ENCODE results near the gene TSPYL4.

The TSPYL4 gene

GRCh38 chr6:116291701-116292396 is 38.0 kb upstream of the TSPYL4 start:
- Histone ChIP-seq H2BK15ac (replicated peaks; ENCODE audit: low read depth) (no peak overlapping the region), H3K79me2 (ENCODE audit: control insufficient read depth, insufficient read depth, low read length) (no peaks in the 10 kb centered on the region), H2BK120ac (ENCODE audit: low read depth, low read length) (no peak overlapping the region), H3K79me1 (ENCODE audit: low read length) (no peaks in the 10 kb centered on the region), H2AK5ac (ENCODE audit: low read length) (no peak overlapping the region), H4K8ac (ENCODE audit: low read depth, low read length) (no peak overlapping the region), H3K4me1 (ENCODE audit: control insufficient read depth, low read depth, low read length) (no peaks in the 10 kb centered on the region), H3K27me3 (ENCODE audit: insufficient read depth, low read length, poor library complexity) (no peaks in the 10 kb centered on the region), H3K56ac (ENCODE audit: low read length) (no peak overlapping the region), H3K27ac (ENCODE audit: low read depth, low read length) (no peak overlapping the region), H3K4me2 (ENCODE audit: low read length) (no peak overlapping the region), H2BK5ac (ENCODE audit: low read length) (no peak overlapping the region), H3K4me3 (ENCODE audit: low read length) (no peak overlapping the region), H3K36me3 (ENCODE audit: control insufficient read depth, insufficient read depth, low read length) (no peaks in the 10 kb centered on the region), H3K23ac (ENCODE audit: low read length) (peak overlapping the region; percentile 66), H3K18ac (ENCODE audit: low read length) (no peak overlapping the region), H3K9ac (ENCODE audit: low read length) (no peak overlapping the region), H4K5ac (ENCODE audit: low read length) (no peak overlapping the region), H3K4ac (ENCODE audit: low read depth, low read length) (no peak overlapping the region)
- 100% methylated on average over 1 of the region's 4 CpGs for WGBS (ENCODE audit: extremely low coverage, insufficient coverage, low lambda C conversion rate)
- DNase-seq: no peak

- Histone ChIP-seq H3K79me1 (ENCODE audit: low read length) (no peaks in the 10 kb centered on the region), H3K4ac (ENCODE audit: low read depth, low read length) (no peak overlapping the region), H3K4me1 (ENCODE audit: control insufficient read depth, low read depth, low read length) (no peaks in the 10 kb centered on the region), H3K9ac (ENCODE audit: low read length) (no peak overlapping the region), H3K27ac (ENCODE audit: low read depth, low read length) (no peak overlapping the region), H3K4me3 (ENCODE audit: low read length) (no peak overlapping the region), H2BK15ac (replicated peaks; ENCODE audit: low read depth) (no peak overlapping the region), H3K4me2 (ENCODE audit: low read length) (no peak overlapping the region), H3K18ac (ENCODE audit: low read length) (no peak overlapping the region), H2BK5ac (ENCODE audit: low read length) (no peak overlapping the region), H3K56ac (ENCODE audit: low read length) (no peak overlapping the region), H4K5ac (ENCODE audit: low read length) (no peak overlapping the region), H3K79me2 (ENCODE audit: control insufficient read depth, insufficient read depth, low read length) (no peaks in the 10 kb centered on the region), H4K8ac (ENCODE audit: low read depth, low read length) (no peak overlapping the region), H2BK120ac (ENCODE audit: low read depth, low read length) (no peak overlapping the region), H2AK5ac (ENCODE audit: low read length) (no peak overlapping the region), H3K23ac (ENCODE audit: low read length) (no peak overlapping the region), H3K27me3 (ENCODE audit: insufficient read depth, low read length, poor library complexity) (no peaks in the 10 kb centered on the region), H3K36me3 (ENCODE audit: control insufficient read depth, insufficient read depth, low read length) (no peaks in the 10 kb centered on the region)
- no peak for DNase-seq
- WGBS (ENCODE audit: extremely low coverage, insufficient coverage, low lambda C conversion rate): no CpG with 5 or more reads among the region's 2 CpGs
These were observed 36.9 kb upstream of the TSPYL4 start for GRCh38 chr6:116290799-116291198.

GRCh38 chr6:116289876-116290275 is 36.0 kb upstream of the TSPYL4 start:
- H2BK120ac ChIP-seq (ENCODE audit: low read depth, low read length): no peak overlapping the region
- no peak overlapping the region for H3K4me3 ChIP-seq (ENCODE audit: low read length)
- H3K4me1 ChIP-seq (ENCODE audit: control insufficient read depth, low read depth, low read length): no peaks in the 10 kb centered on the region
- H2BK15ac ChIP-seq (replicated peaks; ENCODE audit: low read depth): no peak overlapping the region
- no peak overlapping the region for H3K56ac ChIP-seq (ENCODE audit: low read length)
- H3K18ac ChIP-seq (ENCODE audit: low read length): no peak overlapping the region
- no peak overlapping the region for H2BK5ac ChIP-seq (ENCODE audit: low read length)
- H3K4ac ChIP-seq (ENCODE audit: low read depth, low read length): no peak overlapping the region
- H3K23ac ChIP-seq (ENCODE audit: low read length): no peak overlapping the region
- WGBS (ENCODE audit: extremely low coverage, insufficient coverage, low lambda C conversion rate): no CpG with 5 or more reads among the region's 2 CpGs
- no peak overlapping the region for H4K5ac ChIP-seq (ENCODE audit: low read length)
- no peaks in the 10 kb centered on the region for H3K36me3 ChIP-seq (ENCODE audit: control insufficient read depth, insufficient read depth, low read length)
- no peak for DNase-seq
- H3K27me3 ChIP-seq (ENCODE audit: insufficient read depth, low read length, poor library complexity): no peaks in the 10 kb centered on the region
- no peak overlapping the region for H3K4me2 ChIP-seq (ENCODE audit: low read length)
- H3K79me2 ChIP-seq (ENCODE audit: control insufficient read depth, insufficient read depth, low read length): no peaks in the 10 kb centered on the region
- no peak overlapping the region for H3K27ac ChIP-seq (ENCODE audit: low read depth, low read length)
- H3K79me1 ChIP-seq (ENCODE audit: low read length): no peaks in the 10 kb centered on the region
- no peak overlapping the region for H4K8ac ChIP-seq (ENCODE audit: low read depth, low read length)
- no peak overlapping the region for H2AK5ac ChIP-seq (ENCODE audit: low read length)
- H3K9ac ChIP-seq (ENCODE audit: low read length): no peak overlapping the region

- no peak overlapping the region for H4K8ac ChIP-seq (ENCODE audit: low read depth, low read length)
- no peak overlapping the region for H2BK5ac ChIP-seq (ENCODE audit: low read length)
- H3K4me1 ChIP-seq (ENCODE audit: control insufficient read depth, low read depth, low read length): no peaks in the 10 kb centered on the region
- H3K79me1 ChIP-seq (ENCODE audit: low read length): no peaks in the 10 kb centered on the region
- no peaks in the 10 kb centered on the region for H3K79me2 ChIP-seq (ENCODE audit: control insufficient read depth, insufficient read depth, low read length)
- H2AK5ac ChIP-seq (ENCODE audit: low read length): no peak overlapping the region
- H2BK120ac ChIP-seq (ENCODE audit: low read depth, low read length): no peak overlapping the region
- no peak overlapping the region for H3K4ac ChIP-seq (ENCODE audit: low read depth, low read length)
- H3K9ac ChIP-seq (ENCODE audit: low read length): no peak overlapping the region
- H3K56ac ChIP-seq (ENCODE audit: low read length): no peak overlapping the region
- no peaks in the 10 kb centered on the region for H3K27me3 ChIP-seq (ENCODE audit: insufficient read depth, low read length, poor library complexity)
- DNase-seq: peak; percentile 71
- no peak overlapping the region for H2BK15ac ChIP-seq (replicated peaks; ENCODE audit: low read depth)
- no peak overlapping the region for H3K23ac ChIP-seq (ENCODE audit: low read length)
- H3K4me3 ChIP-seq (ENCODE audit: low read length): no peak overlapping the region
- H3K27ac ChIP-seq (ENCODE audit: low read depth, low read length): no peak overlapping the region
- no CpG with 5 or more reads among the region's 2 CpGs for WGBS (ENCODE audit: extremely low coverage, insufficient coverage, low lambda C conversion rate)
- H4K5ac ChIP-seq (ENCODE audit: low read length): no peak overlapping the region
- no peak overlapping the region for H3K18ac ChIP-seq (ENCODE audit: low read length)
- no peak overlapping the region for H3K4me2 ChIP-seq (ENCODE audit: low read length)
- H3K36me3 ChIP-seq (ENCODE audit: control insufficient read depth, insufficient read depth, low read length): no peaks in the 10 kb centered on the region
These were observed 33.9 kb upstream of the TSPYL4 start for GRCh38 chr6:116287689-116288282.

- no peak overlapping the region for H3K4ac ChIP-seq (ENCODE audit: low read depth, low read length)
- no peak for DNase-seq
- H3K79me2 ChIP-seq (ENCODE audit: control insufficient read depth, insufficient read depth, low read length): no peaks in the 10 kb centered on the region
- H2AK5ac ChIP-seq (ENCODE audit: low read length): no peak overlapping the region
- H3K4me3 ChIP-seq (ENCODE audit: low read length): no peak overlapping the region
- no peak overlapping the region for H3K27ac ChIP-seq (ENCODE audit: low read depth, low read length)
- no peak overlapping the region for H3K9ac ChIP-seq (ENCODE audit: low read length)
- H2BK15ac ChIP-seq (replicated peaks; ENCODE audit: low read depth): no peak overlapping the region
- H3K4me1 ChIP-seq (ENCODE audit: control insufficient read depth, low read depth, low read length): no peaks in the 10 kb centered on the region
- H3K27me3 ChIP-seq (ENCODE audit: insufficient read depth, low read length, poor library complexity): no peaks in the 10 kb centered on the region
- H3K56ac ChIP-seq (ENCODE audit: low read length): no peak overlapping the region
- H3K79me1 ChIP-seq (ENCODE audit: low read length): no peaks in the 10 kb centered on the region
- H2BK120ac ChIP-seq (ENCODE audit: low read depth, low read length): no peak overlapping the region
- no peak overlapping the region for H3K23ac ChIP-seq (ENCODE audit: low read length)
- no peaks in the 10 kb centered on the region for H3K36me3 ChIP-seq (ENCODE audit: control insufficient read depth, insufficient read depth, low read length)
- no CpG with 5 or more reads among the region's 1 CpG for WGBS (ENCODE audit: extremely low coverage, insufficient coverage, low lambda C conversion rate)
- no peak overlapping the region for H4K5ac ChIP-seq (ENCODE audit: low read length)
- no peak overlapping the region for H2BK5ac ChIP-seq (ENCODE audit: low read length)
- no peak overlapping the region for H3K18ac ChIP-seq (ENCODE audit: low read length)
- H3K4me2 ChIP-seq (ENCODE audit: low read length): no peak overlapping the region
- no peak overlapping the region for H4K8ac ChIP-seq (ENCODE audit: low read depth, low read length)
These were observed 33.0 kb upstream of the TSPYL4 start for GRCh38 chr6:116286773-116287358.

All from mesendoderm (in vitro differentiated cells).